PC-9 (cell line): Measurements from ENCODE around the gene TEX13B. TPM values are rescaled to one million over a fixed set of nuclear protein-coding genes. Genes with fewer than 3 reads are reported as not detected.
"Not testable (repeated sequence)": the region's sequence is repeated elsewhere in the genome, so short reads cannot be mapped to it uniquely, and the experiment has no call there.

Source experiments
- BruUV-seq: library from RNA; stranded (reverse); fragments of 400-500 nt; replicated peaks from 2 replicates; lab custom pipeline; 2021; lab: Mats Ljungman, UMichigan
- CTCF ChIA-PET: fragments of 300-600 bp; sonication (Branson Sonifier 250); formaldehyde crosslinking; loops from one replicate; lab custom pipeline; 2022; ENCODE audit warnings: antibody characterized with exemption; lab: Charles Lee
- POLR2A ChIA-PET: fragments of 300-600 bp; sonication (Branson Sonifier 250); formaldehyde crosslinking; loops from one replicate; lab custom pipeline; 2022; ENCODE audit warnings: antibody characterized with exemption; ENCODE audit not compliant: unreplicated experiment; lab: Charles Lee
- DNase-seq, 2 experiments: peaks; one replicate each; pipeline versions ENCODE4 v3.0.0 to v3.0.0-alpha.2; 2015 to 2022; ENCODE audit warnings: mixed read lengths in 1 of 2
- H2AFZ ChIP-seq: fragments of 200-600 bp; sonication (generic); 2 replicates; pipeline ENCODE4 v1.8.1; 2017; ENCODE audit warnings: antibody characterized with exemption
- H3F3A ChIP-seq: fragments of 200-600 bp; sonication (generic); 2 replicates; pipeline ENCODE4 v1.8.1; 2017; ENCODE audit warnings: antibody characterized with exemption, mild to moderate bottlenecking, low read depth; ENCODE audit not compliant: insufficient read depth
- H3K27ac ChIP-seq: fragments of 200-600 bp; sonication (generic); 2 replicates; pipeline ENCODE4 v1.6.1; 2016; ENCODE audit warnings: mixed run types
- H3K27me3 ChIP-seq: fragments of 200-600 bp; sonication (generic); 2 replicates; pipeline ENCODE4 v1.6.1; 2016; ENCODE audit warnings: low read depth, mixed run types; ENCODE audit not compliant: insufficient read depth
- H3K36me3 ChIP-seq: fragments of 200-600 bp; sonication (generic); 2 replicates; pipeline ENCODE4 v1.6.1; 2016; ENCODE audit warnings: low read depth, mixed run types
- H3K4me1 ChIP-seq: fragments of 200-600 bp; sonication (generic); replicated peaks from 2 replicates; pipeline ENCODE4 v1.6.1; 2016; ENCODE audit warnings: mixed run types; ENCODE audit not compliant: insufficient read depth
- H3K4me2 ChIP-seq: fragments of 200-600 bp; sonication (generic); 2 replicates; pipeline ENCODE4 v1.6.1; 2017; ENCODE audit warnings: mixed run types
- H3K4me3 ChIP-seq: fragments of 200-600 bp; sonication (generic); 2 replicates; pipeline ENCODE4 v1.6.1; 2016; ENCODE audit warnings: mixed run types
- H3K79me2 ChIP-seq: fragments of 200-600 bp; sonication (generic); 2 replicates; pipeline ENCODE4 v1.6.1; 2017; ENCODE audit warnings: low read depth, mixed run types
- H3K9me2 ChIP-seq: fragments of 200-600 bp; sonication (generic); 2 replicates; pipeline ENCODE4 v1.8.1; 2017; ENCODE audit warnings: mild to moderate bottlenecking; ENCODE audit not compliant: insufficient read depth
- H3K9me3 ChIP-seq: fragments of 200-600 bp; sonication (generic); 2 replicates; pipeline ENCODE4 v1.8.1; 2016; ENCODE audit warnings: low read depth; ENCODE audit not compliant: insufficient read depth
- H4K20me1 ChIP-seq: fragments of 200-600 bp; sonication (generic); 2 replicates; pipeline ENCODE4 v1.8.1; 2017; ENCODE audit not compliant: insufficient read depth
- CTCF ChIP-seq: fragments of 200-600 bp; sonication (generic); conservative IDR thresholded peaks from 2 replicates; pipeline ENCODE4 v1.6.1; 2017; ENCODE audit warnings: mixed run types, antibody characterized with exemption, mild to moderate bottlenecking, moderate library complexity
- EZH2 ChIP-seq: fragments of 200-600 bp; sonication (generic); IDR thresholded peaks from 2 replicates; pipeline ENCODE4 v1.8.0; 2017; ENCODE audit warnings: antibody characterized with exemption, low read depth
- intact Hi-C: fragments of 100-400 bp; cut with micrococcal nuclease; formaldehyde crosslinking; loops from one replicate; pipeline ENCODE4 v1.10.0; 2022; ENCODE audit not compliant: unreplicated experiment
- total RNA-seq: library from RNA; stranded (reverse); gene quantifications from 2 replicates; pipeline ENCODE4 v1.2.3, GENCODE V29; 2021

Gene TEX13B
- total RNA-seq, 1 experiment from 2014 or later = not detected

GRCh38 chrX:107968623-107969022, 13.5 kb downstream of the TEX13B start:
- Histone ChIP-seq H3K4me1 (no peaks in the 10 kb centered on the region), H3K36me3 (no peaks in the 10 kb centered on the region), H3K4me3 (no peak overlapping the region), H2AFZ (no peak overlapping the region), H3K4me2 (no peak overlapping the region), H3K9me3 (no peaks in the 10 kb centered on the region), H3K79me2 (no peaks in the 10 kb centered on the region), H4K20me1 (no peaks in the 10 kb centered on the region), H3F3A (no peaks in the 10 kb centered on the region), H3K27ac (no peak overlapping the region), H3K9me2 (no peaks in the 10 kb centered on the region), H3K27me3 (no peaks in the 10 kb centered on the region)
- ChIA-PET POLR2A (no interaction called here), CTCF (no interaction called here)
- intact Hi-C loops = no loop called here
- no peak for DNase-seq
- no peak for TF ChIP-seq EZH2
- no peak for TF ChIP-seq CTCF
- BruUV-seq = no TSS peak

- H3K9me3 ChIP-seq, CTCF ChIA-PET, H3K27me3 ChIP-seq, H3K79me2 ChIP-seq, H3K36me3 ChIP-seq, H3K9me2 ChIP-seq, DNase-seq, H3K4me3 ChIP-seq, intact Hi-C loops, H3K27ac ChIP-seq, H3K4me1 ChIP-seq, H2AFZ ChIP-seq, POLR2A ChIA-PET, BruUV-seq, H3K4me2 ChIP-seq, H4K20me1 ChIP-seq, H3F3A ChIP-seq: not testable (repeated sequence)
Observed at GRCh38 chrX:107955337-107955736, 26.8 kb downstream of the TEX13B start.

- Histone ChIP-seq H3K27me3 (no peaks in the 10 kb centered on the region), H3K4me1 (no peaks in the 10 kb centered on the region), H3K9me2 (no peaks in the 10 kb centered on the region), H3K4me3 (no peak overlapping the region), H3K79me2 (no peaks in the 10 kb centered on the region), H3K36me3 (no peaks in the 10 kb centered on the region), H2AFZ (no peak overlapping the region), H3K27ac (no peak overlapping the region), H3K9me3 (no peaks in the 10 kb centered on the region), H3K4me2 (no peak overlapping the region), H4K20me1 (no peaks in the 10 kb centered on the region), H3F3A (no peaks in the 10 kb centered on the region)
- ChIA-PET POLR2A (no interaction called here), CTCF (no interaction called here)
- intact Hi-C loops = no loop called here
- BruUV-seq = no TSS peak
- TF ChIP-seq CTCF (no peak), EZH2 (no peak)
- no peak for DNase-seq
Observed at GRCh38 chrX:107940095-107940494, 42.1 kb downstream of the TEX13B start.

- Histone ChIP-seq H3K4me3 (no peak overlapping the region), H3K27me3 (no peaks in the 10 kb centered on the region), H2AFZ (no peak overlapping the region), H3K9me2 (no peaks in the 10 kb centered on the region), H3F3A (no peaks in the 10 kb centered on the region), H3K79me2 (no peaks in the 10 kb centered on the region), H3K9me3 (no peaks in the 10 kb centered on the region), H3K4me2 (peak overlapping the region; percentile 88; the same call in 1 of the 2 replicates), H3K4me1 (no peaks in the 10 kb centered on the region), H3K36me3 (no peaks in the 10 kb centered on the region), H4K20me1 (no peaks in the 10 kb centered on the region), H3K27ac (no peak overlapping the region)
- ChIA-PET CTCF (no interaction called here), POLR2A (no interaction called here)
- no peak for TF ChIP-seq CTCF
- TF ChIP-seq EZH2 = no peak
- intact Hi-C loops = no loop called here
- no peak for DNase-seq
- no TSS peak for BruUV-seq
Observed at GRCh38 chrX:107936434-107936730, 45.8 kb downstream of the TEX13B start.
